Cardiac muscle cell (in vitro differentiated cells and primary cell): ENCODE measurements around the gene CHST11. TPM values are rescaled to one million over a fixed set of nuclear protein-coding genes. Genes with fewer than 3 reads are reported as not detected.

ENCODE experiments used
- DNase-seq, 2 donors: peaks; one replicate each; pipeline versions ENCODE4 v3.0.0 to v3.0.0-alpha.2; 2010 to 2017; ENCODE audit warnings: low read depth in 1 of 2, low spot score in 1 of 2
- H3K27ac ChIP-seq: fragments of 200-600 bp; sonication (generic); 2 replicates; pipeline ENCODE4 v1.5.1; 2016
- H3K27me3 ChIP-seq: fragments of 200-600 bp; sonication (generic); 2 replicates; pipeline ENCODE4 v1.6.0; 2016; ENCODE audit warnings: control low read depth
- H3K36me3 ChIP-seq: fragments of 200-600 bp; sonication (generic); 2 replicates; pipeline ENCODE4 v1.5.1; 2016; ENCODE audit warnings: control low read depth
- H3K4me1 ChIP-seq: fragments of 200-600 bp; sonication (generic); 2 replicates; pipeline ENCODE4 v1.8.1; 2017; ENCODE audit warnings: low read depth, mild to moderate bottlenecking, mixed run types
- H3K4me3 ChIP-seq: fragments of 200-600 bp; sonication (generic); 2 replicates; pipeline ENCODE4 v1.5.1; 2016; ENCODE audit warnings: mild to moderate bottlenecking
- H3K9me3 ChIP-seq: fragments of 200-600 bp; sonication (generic); 2 replicates; pipeline ENCODE4 v1.5.1; 2017; ENCODE audit warnings: low read depth, mild to moderate bottlenecking, control low read depth
- CTCF ChIP-seq: IDR thresholded peaks from 2 replicates; pipeline ENCODE4 v1.5.1; 2012; ENCODE audit warnings: low read depth, mild to moderate bottlenecking, low read length
- polyA plus RNA-seq: library from polyadenylated mRNA; unstranded; fragments of >200 nt; fragmentation: Nextera tagmentation; extraction: Ambion mirVana; gene quantifications from 2 replicates; pipeline ENCODE4 v1.2.1, GENCODE V29; 2016
- total RNA-seq: library from RNA; depleted of rRNA; stranded (reverse); fragments of >200 nt; gene quantifications from 2 replicates; pipeline ENCODE4 v1.2.3, GENCODE V29; 2016

CHST11 gene
- 29.8 and 39.8 TPM in 2 replicates for total RNA-seq
- polyA plus RNA-seq = 20.5 and 24.2 TPM in 2 replicates

DNA sequence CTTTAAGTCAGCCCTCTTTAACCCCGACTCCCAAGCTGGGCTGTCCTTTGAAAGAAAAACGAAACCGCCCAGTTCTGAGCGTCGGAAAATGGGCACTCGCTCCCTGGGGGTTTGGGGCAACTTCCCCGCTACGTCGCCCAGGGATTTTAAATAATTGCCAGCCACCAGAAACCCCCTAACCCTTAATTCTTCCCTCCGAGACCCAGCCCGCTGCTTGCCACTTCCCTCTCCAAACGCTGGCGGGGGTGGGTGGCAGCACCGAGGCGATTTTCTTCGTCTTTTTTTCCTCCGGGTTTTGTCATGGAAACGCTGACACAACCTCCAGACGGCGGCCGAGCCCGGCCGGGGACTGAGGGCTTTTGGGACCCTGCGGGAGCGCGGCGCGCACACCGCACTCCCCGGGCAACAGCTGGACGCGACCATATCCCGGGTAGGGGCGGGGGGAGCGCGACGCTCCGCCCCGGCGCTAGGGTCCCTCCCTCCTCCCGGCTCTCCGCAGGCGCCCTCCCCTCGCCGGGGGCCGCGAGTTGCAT is at the start of gene CHST11:
Gene CHST11, plus strand, starts transcription at position 532 of the 533 bp plus-strand sequence.
- Histone ChIP-seq H3K4me1 (peaks cover 14% of the 10 kb centered on the region), H3K27me3 (no peaks in the 10 kb centered on the region), H3K4me3 (peak within 1 kb of the TSS; percentile 88), H3K36me3 (no peaks in the 10 kb centered on the region), H3K27ac (peak within 1 kb of the TSS; percentile 65), H3K9me3 (no peaks in the 10 kb centered on the region)
- peak; percentile 33 for TF ChIP-seq CTCF
- peak; percentile 95 to 96 for DNase-seq

DNA sequence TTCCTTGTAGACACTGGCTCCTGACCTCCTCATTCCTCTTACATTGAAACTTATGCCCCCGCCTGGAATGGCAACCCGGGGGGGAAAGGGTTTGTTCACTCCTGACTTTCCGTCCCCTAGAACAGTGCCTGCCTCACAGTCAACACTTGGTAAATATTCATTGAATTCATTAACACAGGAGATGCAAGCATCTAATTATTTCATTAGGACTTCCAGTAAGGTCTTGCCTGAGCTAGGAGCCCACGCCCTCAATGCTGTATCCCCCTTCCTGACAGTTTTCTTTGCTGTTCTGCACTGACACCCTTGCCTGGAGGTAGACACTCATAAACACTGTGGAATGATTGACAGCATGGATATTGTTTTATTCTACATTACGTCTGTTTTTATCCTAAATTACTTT is 49.3 kb upstream of the CHST11 start:
- Histone ChIP-seq H3K4me1 (peaks cover 7% of the 10 kb centered on the region), H3K4me3 (no peak overlapping the region), H3K36me3 (no peaks in the 10 kb centered on the region), H3K27me3 (no peaks in the 10 kb centered on the region), H3K9me3 (no peaks in the 10 kb centered on the region), H3K27ac (peak overlapping the region; percentile 86)
- no peak for TF ChIP-seq CTCF
- DNase-seq = no peak

GRCh38 chr12:104407922-104408321 is 48.8 kb upstream of the CHST11 start:
- H3K9me3 ChIP-seq = no peaks in the 10 kb centered on the region
- H3K4me3 ChIP-seq = no peak overlapping the region
- DNase-seq = peak in 1 of 2 donors; percentile 10
- no peaks in the 10 kb centered on the region for H3K27me3 ChIP-seq
- no peak for TF ChIP-seq CTCF
- no peaks in the 10 kb centered on the region for H3K36me3 ChIP-seq
- peak overlapping the region; percentile 86 for H3K27ac ChIP-seq
- peaks cover 7% of the 10 kb centered on the region for H3K4me1 ChIP-seq

- no peak for TF ChIP-seq CTCF
- no peaks in the 10 kb centered on the region for H3K27me3 ChIP-seq
- no peaks in the 10 kb centered on the region for H3K9me3 ChIP-seq
- H3K4me1 ChIP-seq = peaks cover 7% of the 10 kb centered on the region
- no peaks in the 10 kb centered on the region for H3K36me3 ChIP-seq
- no peak for DNase-seq
- H3K27ac ChIP-seq = no peak overlapping the region
- H3K4me3 ChIP-seq = no peak overlapping the region
Measured at GRCh38 chr12:104410326-104410725, 46.4 kb upstream of the CHST11 start.

DNA sequence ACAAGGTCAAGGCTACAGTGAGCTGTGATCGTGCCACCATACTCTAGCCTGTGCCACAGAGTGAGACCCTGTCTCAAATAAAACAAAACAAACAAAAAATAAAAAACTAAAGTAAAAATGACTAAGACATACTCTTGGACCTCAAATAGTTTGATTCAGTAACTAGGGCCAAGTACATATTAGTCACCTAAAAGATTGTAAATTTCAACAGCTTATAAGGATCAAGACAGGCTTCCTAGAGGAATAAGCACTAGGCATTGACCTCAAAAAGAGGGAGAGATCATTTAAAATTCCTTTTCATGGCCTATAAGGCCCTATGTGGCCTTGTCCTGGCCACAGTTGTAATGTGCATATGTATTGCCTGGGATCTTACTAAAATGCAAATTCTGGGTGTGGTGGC is 46.0 kb upstream of the CHST11 start:
- Histone ChIP-seq H3K9me3 (no peaks in the 10 kb centered on the region), H3K4me1 (peaks cover 7% of the 10 kb centered on the region), H3K27ac (no peak overlapping the region), H3K4me3 (no peak overlapping the region), H3K27me3 (no peaks in the 10 kb centered on the region), H3K36me3 (no peaks in the 10 kb centered on the region)
- TF ChIP-seq CTCF = no peak
- peak in 1 of 2 donors; percentile 38 for DNase-seq
